Activated CD4-positive, alpha-beta T cell treated with anti-CD3 and anti-CD28 coated beads for 48 hours (primary cell): ENCODE measurements around the gene CMSS1.
"Not testable (repeated sequence)": the region's sequence is repeated elsewhere in the genome, so short reads cannot be mapped to it uniquely, and the experiment has no call there.

ENCODE experiments used
- DNase-seq: peaks from one replicate; pipeline ENCODE4 v3.0.0-alpha.2; 2020

The CMSS1 gene

GRCh38 chr3:100209948-100210771 is 392.5 kb downstream of the CMSS1 start:
- no peak for DNase-seq

- no peak for DNase-seq
Measured at GRCh38 chr3:100210772-100211135, 393.1 kb downstream of the CMSS1 start.

DNA sequence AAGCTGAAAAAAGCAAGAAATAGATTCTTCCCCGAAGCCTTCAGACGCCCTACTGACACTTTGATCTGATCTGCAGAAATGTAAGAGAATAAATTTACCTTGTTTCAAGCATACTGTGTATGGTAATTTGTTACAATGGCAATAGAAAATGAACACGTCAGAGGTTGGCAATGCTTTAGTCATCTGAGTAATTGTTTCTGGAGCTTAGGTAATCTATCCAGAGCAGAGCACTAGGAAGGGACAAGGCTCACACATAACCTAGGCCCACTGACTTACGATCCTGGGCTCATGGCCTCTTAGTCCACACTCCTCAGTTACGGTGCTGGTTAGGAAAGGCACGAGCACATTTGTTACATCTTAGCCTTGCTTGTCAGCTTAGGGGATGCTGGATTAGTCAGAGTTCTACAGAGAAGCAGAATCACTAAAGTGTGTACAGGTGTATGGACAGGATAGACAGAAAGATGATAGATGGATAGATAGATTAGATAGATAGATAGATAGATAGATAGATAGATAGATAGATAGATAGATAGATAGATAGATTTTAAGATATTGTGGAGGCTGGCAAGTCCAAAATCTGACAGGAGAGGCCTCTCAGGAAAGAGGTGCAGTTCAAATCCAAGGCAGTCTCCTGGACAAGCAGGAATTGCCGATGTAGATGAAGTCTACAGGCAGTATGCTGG is 396.4 kb downstream of the CMSS1 start:
- no peak for DNase-seq

DNA sequence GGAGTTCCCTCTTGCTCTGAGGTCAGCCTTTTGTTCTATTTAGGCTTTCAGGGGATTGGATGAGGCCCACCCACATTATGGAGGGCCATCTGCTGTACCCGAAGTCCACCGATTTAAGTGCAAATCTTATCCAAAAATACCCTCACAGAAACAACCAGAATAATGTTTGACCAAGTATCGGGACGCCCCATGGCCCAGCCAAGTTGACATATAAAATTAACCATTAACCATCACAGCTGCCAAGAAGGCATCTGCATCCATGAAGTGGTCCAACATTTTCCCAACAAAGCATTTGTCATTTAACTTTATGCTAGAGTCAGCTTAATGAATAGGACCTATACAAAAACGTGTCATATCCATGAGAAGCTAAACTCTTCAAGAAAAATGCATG is 396.9 kb downstream of the CMSS1 start:
- DNase-seq = no peak

DNA sequence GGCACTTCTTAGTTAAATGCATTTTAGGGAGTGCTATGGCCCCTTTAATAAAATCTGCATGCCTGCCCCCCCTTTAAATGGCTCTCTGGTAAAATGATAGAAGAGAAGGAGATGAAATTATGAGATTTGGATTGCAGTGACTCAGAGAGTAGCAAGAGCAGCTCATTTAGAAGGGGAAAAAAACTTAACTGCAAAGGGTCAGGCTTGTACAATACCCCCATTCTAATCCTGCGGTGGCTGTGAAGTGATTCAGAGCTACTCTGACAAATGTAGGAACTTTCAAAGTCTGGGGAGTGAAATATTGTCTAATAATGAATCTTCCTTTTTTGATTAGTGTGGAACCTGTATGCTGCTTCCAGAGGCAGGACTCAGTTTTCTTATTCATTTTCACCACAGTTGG is 399.1 kb downstream of the CMSS1 start:
- DNase-seq = no peak

GRCh38 chr3:100221159-100221558 is 403.5 kb downstream of the CMSS1 start:
- DNase-seq = no peak

GRCh38 chr3:100225193-100225592 is 407.5 kb downstream of the CMSS1 start:
- no peak for DNase-seq

DNA sequence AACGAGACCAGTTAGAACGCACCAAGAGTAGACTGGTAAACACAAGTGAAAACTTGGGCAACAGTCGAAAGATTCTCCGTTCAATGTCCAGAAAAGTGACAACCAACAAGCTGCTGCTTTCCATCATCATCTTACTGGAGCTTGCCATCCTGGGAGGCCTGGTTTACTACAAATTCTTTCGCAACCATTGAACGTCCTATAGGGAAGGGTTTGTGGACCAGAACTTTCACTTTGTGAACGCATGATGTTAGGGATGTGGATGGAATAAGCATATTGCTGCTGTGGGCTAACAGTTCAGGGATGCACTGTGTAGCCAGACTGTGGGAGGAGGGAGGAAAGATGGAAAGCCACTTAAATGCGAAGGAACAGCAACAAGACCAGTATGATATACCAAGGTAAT is 408.2 kb downstream of the CMSS1 start:
- no peak for DNase-seq

DNA sequence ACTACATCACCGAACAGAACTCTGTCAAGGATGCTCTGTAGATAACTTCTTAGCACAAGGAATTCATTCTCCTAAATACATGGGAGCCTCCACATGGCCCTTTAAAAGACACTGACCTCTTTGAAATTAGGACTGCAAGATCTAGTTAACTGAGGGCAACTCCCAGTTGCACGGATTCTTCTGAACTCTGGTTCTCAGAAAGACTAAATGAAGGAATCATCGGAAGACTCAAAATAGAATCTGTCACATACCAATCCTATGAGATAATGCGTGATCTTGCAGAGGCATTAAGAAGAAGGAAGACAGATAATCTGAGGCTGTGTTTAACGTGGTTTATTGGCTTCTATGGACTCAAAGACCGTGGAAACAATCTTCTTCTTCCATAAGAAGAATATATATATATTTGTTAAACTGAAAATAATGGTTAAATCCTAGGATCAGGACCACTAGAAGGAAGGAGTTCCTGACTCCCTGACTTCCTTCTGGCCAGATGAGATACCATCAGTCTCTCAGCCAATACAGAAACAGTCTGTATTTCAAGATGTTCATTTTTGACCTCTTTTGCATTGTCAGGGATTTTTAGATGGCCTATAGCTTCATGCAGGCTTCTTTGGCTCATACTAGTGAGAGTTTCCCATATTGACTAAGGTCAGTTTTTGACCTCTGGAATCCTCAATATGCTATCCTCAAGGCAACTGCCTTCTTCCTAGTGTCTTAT is 409.2 kb downstream of the CMSS1 start:
- DNase-seq = no peak

- DNase-seq = no peak
Measured at GRCh38 chr3:100227511-100227921, 409.9 kb downstream of the CMSS1 start.

DNA sequence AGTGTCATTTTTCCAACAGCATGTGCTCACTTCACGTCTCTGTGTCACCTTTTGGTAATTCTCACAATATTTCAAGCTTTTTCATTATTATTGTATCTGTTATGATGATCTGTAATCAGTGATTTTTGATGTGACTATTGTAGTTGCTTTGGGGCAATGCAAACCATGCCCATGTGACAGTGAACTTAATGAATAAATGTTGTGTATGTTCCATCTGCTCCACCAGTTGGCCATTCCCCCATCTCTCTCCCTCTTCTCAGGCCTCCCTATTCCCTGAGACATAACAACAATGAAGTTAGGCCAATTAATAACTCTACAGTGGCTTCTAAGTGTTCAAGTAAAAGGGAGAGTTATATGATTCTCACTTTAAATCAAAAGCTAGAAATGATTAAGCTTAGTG is 410.6 kb downstream of the CMSS1 start:
- no peak for DNase-seq

- DNase-seq = not testable (repeated sequence)
Measured at GRCh38 chr3:100229188-100229587, 411.5 kb downstream of the CMSS1 start.

- no peak for DNase-seq
Measured at GRCh38 chr3:100230710-100231109, 413.0 kb downstream of the CMSS1 start.
